Activated naive CD4-positive, alpha-beta T cell treated with anti-CD3 and anti-CD28 coated beads, Interleukin-2, amount 10 ng/mL, durations not matched to agents 5 hours and 36 hours (primary cell): ENCODE results near the gene MAN2B2. TPM values are rescaled to one million over a fixed set of nuclear protein-coding genes. Genes with fewer than 3 reads are reported as not detected.

ENCODE experiments used
- total RNA-seq, 2 experiments: library from RNA; stranded (reverse); gene quantifications; one replicate each; pipeline ENCODE4 v1.2.3, GENCODE V29; 2021

The MAN2B2 gene
- total RNA-seq = 10 to 100 TPM; 31.3 to 32.5 TPM

GRCh38 chr4:6574747-6575502 is at the start of gene MAN2B2:
Gene MAN2B2 (plus strand): TSS chr4:6575189. CDS start chr4:6575211, 22 bp downstream.

GRCh38 chr4:6640292-6641163 is 65.5 kb downstream of the MAN2B2 start, which contains the start of gene MRFAP1:
Gene MRFAP1 (plus strand): TSS chr4:6640685. CDS start chr4:6640863, 178 bp downstream.

Other genes with a start within 250 kb of the MAN2B2 start
- gene PPP2R2C, start 102.6 kb upstream of the MAN2B2 start, total RNA-seq = not detected
- gene MRFAP1, start 65.5 kb downstream of the MAN2B2 start, total RNA-seq = 100 to 1,000 TPM; 121 TPM
- 1 to 10 TPM; 8.9 to 9.9 TPM for gene S100P, start 118.7 kb downstream of the MAN2B2 start, total RNA-seq
- gene MRFAP1L1, start 134.7 kb downstream of the MAN2B2 start, total RNA-seq = 10 to 100 TPM; 73.1 to 75.4 TPM
- 10 to 100 TPM; 21.8 to 22.1 TPM for gene BLOC1S4, start 141.0 kb downstream of the MAN2B2 start, total RNA-seq
- 10 to 100 TPM; 17.4 to 17.6 TPM for gene KIAA0232, start 207.5 kb downstream of the MAN2B2 start, total RNA-seq